GM23338 (cell line): Measurements from ENCODE around the gene SGK1. TPM values are rescaled to one million over a fixed set of nuclear protein-coding genes. Genes with fewer than 3 reads are reported as not detected.

Experiments
- ATAC-seq: fragments of 200-7000 bp; cut with Tn5 transposase; 3 replicates; pipeline ENCODE4 v1.9.1; 2020
- DNase-seq: peaks from one replicate; pipeline ENCODE4 v3.0.0-alpha.2; 2015; ENCODE audit warnings: low spot score
- H2AFZ ChIP-seq: fragments of 200-600 bp; sonication (generic); 2 replicates; pipeline ENCODE4 v1.8.0; 2016; ENCODE audit warnings: antibody characterized with exemption, mild to moderate bottlenecking, moderate library complexity
- H3F3A ChIP-seq: fragments of 200-600 bp; sonication (generic); replicated peaks from 2 replicates; pipeline ENCODE4 v1.8.0; 2017; ENCODE audit warnings: antibody characterized with exemption, mixed run types, low read depth
- H3K27ac ChIP-seq: fragments of 200-600 bp; sonication (generic); 2 replicates; pipeline ENCODE4 v1.6.1; 2016; ENCODE audit warnings: low read depth
- H3K27me3 ChIP-seq: fragments of 200-600 bp; sonication (generic); 2 replicates; pipeline ENCODE4 v1.8.0; 2016; ENCODE audit warnings: mild to moderate bottlenecking, mixed run types, moderate library complexity; ENCODE audit not compliant: insufficient read depth
- H3K36me3 ChIP-seq: fragments of 200-600 bp; sonication (generic); 2 replicates; pipeline ENCODE4 v1.8.0; 2016; ENCODE audit warnings: mild to moderate bottlenecking; ENCODE audit not compliant: insufficient read depth
- H3K4me1 ChIP-seq: fragments of 200-600 bp; sonication (generic); 2 replicates; pipeline ENCODE4 v1.8.0; 2016; ENCODE audit warnings: mild to moderate bottlenecking, moderate library complexity; ENCODE audit not compliant: insufficient read depth
- H3K4me2 ChIP-seq: fragments of 200-600 bp; sonication (generic); 2 replicates; pipeline ENCODE4 v1.7.1; 2017; ENCODE audit warnings: mixed run types
- H3K4me3 ChIP-seq: fragments of 200-600 bp; sonication (generic); 2 replicates; pipeline ENCODE4 v1.6.1; 2016; ENCODE audit warnings: mixed run types
- H3K79me2 ChIP-seq: fragments of 200-600 bp; sonication (generic); replicated peaks from 2 replicates; pipeline ENCODE4 v1.8.0; 2017; ENCODE audit warnings: mild to moderate bottlenecking; ENCODE audit not compliant: insufficient read depth
- H3K9me2 ChIP-seq: fragments of 200-600 bp; sonication (generic); 2 replicates; pipeline ENCODE4 v1.8.0; 2017; ENCODE audit not compliant: insufficient read depth
- H4K20me1 ChIP-seq: fragments of 200-600 bp; sonication (generic); replicated peaks from 2 replicates; pipeline ENCODE4 v1.8.0; 2017; ENCODE audit warnings: mild to moderate bottlenecking; ENCODE audit not compliant: insufficient read depth
- H3K27ac Mint-ChIP-seq: 2 replicates; pipeline ENCODE4 v1.8.0; 2020; ENCODE audit warnings: inconsistent platforms, mild to moderate bottlenecking, moderate library complexity, mixed read lengths
- H3K27me3 Mint-ChIP-seq: 3 replicates; pipeline ENCODE4 v1.8.0; 2022; ENCODE audit warnings: low read depth, mild to moderate bottlenecking, moderate library complexity, mixed read lengths, inconsistent platforms; ENCODE audit not compliant: insufficient read depth, poor library complexity
- H3K36me3 Mint-ChIP-seq: 3 replicates; pipeline ENCODE4 v1.8.0; 2021; ENCODE audit warnings: low read depth, mild to moderate bottlenecking, inconsistent platforms, moderate library complexity, mixed read lengths
- H3K4me1 Mint-ChIP-seq: 3 replicates; pipeline ENCODE4 v1.8.0; 2020; ENCODE audit warnings: mild to moderate bottlenecking, inconsistent platforms, mixed read lengths
- H3K4me3 Mint-ChIP-seq: 3 replicates; pipeline ENCODE4 v1.8.0; 2021; ENCODE audit warnings: moderate library complexity, mild to moderate bottlenecking, inconsistent platforms, mixed read lengths
- H3K9me3 Mint-ChIP-seq: 3 replicates; pipeline ENCODE4 v1.8.0; 2020; ENCODE audit warnings: moderate library complexity, mild to moderate bottlenecking, inconsistent platforms, mixed read lengths
- EZH2phosphoT487 ChIP-seq: fragments of 200-600 bp; sonication (generic); IDR thresholded peaks from one replicate; pipeline ENCODE4 v1.8.1; 2018; ENCODE audit warnings: antibody characterized with exemption; ENCODE audit not compliant: unreplicated experiment
- JUNB ChIP-seq: IDR thresholded peaks from one replicate; pipeline ENCODE4 v1.6.1; 2016; ENCODE audit warnings: antibody characterized with exemption; ENCODE audit not compliant: unreplicated experiment
- POLR2AphosphoS5 ChIP-seq: IDR thresholded peaks from 2 replicates; pipeline ENCODE4 v1.6.1; 2016; ENCODE audit warnings: antibody characterized with exemption, low read depth
- REST ChIP-seq: IDR thresholded peaks from one replicate; pipeline ENCODE4 v1.6.1; 2018; ENCODE audit warnings: antibody characterized with exemption; ENCODE audit not compliant: unreplicated experiment
- STAT1 ChIP-seq: IDR thresholded peaks from one replicate; pipeline ENCODE4 v1.6.1; 2016; ENCODE audit warnings: antibody characterized with exemption; ENCODE audit not compliant: unreplicated experiment
- ZNF331 ChIP-seq: fragments of 250-450 bp; sonication (Bioruptor Pico); IDR thresholded peaks from 2 replicates; pipeline ENCODE4 v1.5.0; 2020; ENCODE audit warnings: low read depth, mild to moderate bottlenecking, moderate library complexity
- polyA plus RNA-seq: library from polyadenylated mRNA; unstranded; fragments of >200 nt; fragmentation: Nextera tagmentation; extraction: Ambion mirVana; gene quantifications from 2 replicates; pipeline ENCODE4 v1.2.1, GENCODE V29; 2016
- total RNA-seq: library from RNA; depleted of rRNA; stranded (reverse); fragments of >200 nt; shearing (Covaris generic); gene quantifications from 2 replicates; pipeline ENCODE4 v1.2.3, GENCODE V29; 2014
- TF ChIP-seq, protein P1 (sequence below): IDR thresholded peaks from 2 replicates; pipeline ENCODE4 v1.6.1; 2016; ENCODE audit warnings: antibody characterized with exemption
- TF ChIP-seq, protein P2 (sequence below): fragments of 250-450 bp; sonication (Bioruptor Pico); IDR thresholded peaks from 2 replicates; pipeline ENCODE4 v1.5.0; 2020; ENCODE audit warnings: mild to moderate bottlenecking, moderate library complexity

The SGK1 gene
- total and polyA plus RNA-seq, 2 experiments from 2014 or later, result 16.3 to 37.2 TPM

GRCh38 chr6:134134654-134135053 lies 183.3 kb downstream of the SGK1 start (continued):
- TF ChIP-seq REST, result no peak
- TF ChIP-seq, protein P1, sequence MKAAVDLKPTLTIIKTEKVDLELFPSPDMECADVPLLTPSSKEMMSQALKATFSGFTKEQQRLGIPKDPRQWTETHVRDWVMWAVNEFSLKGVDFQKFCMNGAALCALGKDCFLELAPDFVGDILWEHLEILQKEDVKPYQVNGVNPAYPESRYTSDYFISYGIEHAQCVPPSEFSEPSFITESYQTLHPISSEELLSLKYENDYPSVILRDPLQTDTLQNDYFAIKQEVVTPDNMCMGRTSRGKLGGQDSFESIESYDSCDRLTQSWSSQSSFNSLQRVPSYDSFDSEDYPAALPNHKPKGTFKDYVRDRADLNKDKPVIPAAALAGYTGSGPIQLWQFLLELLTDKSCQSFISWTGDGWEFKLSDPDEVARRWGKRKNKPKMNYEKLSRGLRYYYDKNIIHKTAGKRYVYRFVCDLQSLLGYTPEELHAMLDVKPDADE, result no peak

- ATAC-seq (no peak), DNase-seq (no peak)
- no peaks in the 10 kb centered on the region for H3K79me2 ChIP-seq
- H2AFZ ChIP-seq, result no peak overlapping the region
- H3K27me3 ChIP-seq, result no peaks in the 10 kb centered on the region
- no peak overlapping the region for H3K4me2 ChIP-seq
- Mint-ChIP-seq H3K9me3 (peaks cover 3% of the 10 kb centered on the region; the same call in 2 of the 3 replicates), H3K27ac (no peak overlapping the region), H3K27me3 (no peaks in the 10 kb centered on the region), H3K4me1 (no peaks in the 10 kb centered on the region), H3K36me3 (peaks cover 3% of the 10 kb centered on the region; the same call in 1 of the 3 replicates), H3K4me3 (no peak overlapping the region)
- H3K36me3 ChIP-seq, result no peaks in the 10 kb centered on the region
- H3K9me2 ChIP-seq, result no peaks in the 10 kb centered on the region
- no peak overlapping the region for H3K4me3 ChIP-seq
- H4K20me1 ChIP-seq, result no peaks in the 10 kb centered on the region
- H3F3A ChIP-seq, result no peaks in the 10 kb centered on the region
- H3K27ac ChIP-seq, result no peak overlapping the region
- H3K4me1 ChIP-seq, result no peaks in the 10 kb centered on the region
- TF ChIP-seq, protein P2, sequence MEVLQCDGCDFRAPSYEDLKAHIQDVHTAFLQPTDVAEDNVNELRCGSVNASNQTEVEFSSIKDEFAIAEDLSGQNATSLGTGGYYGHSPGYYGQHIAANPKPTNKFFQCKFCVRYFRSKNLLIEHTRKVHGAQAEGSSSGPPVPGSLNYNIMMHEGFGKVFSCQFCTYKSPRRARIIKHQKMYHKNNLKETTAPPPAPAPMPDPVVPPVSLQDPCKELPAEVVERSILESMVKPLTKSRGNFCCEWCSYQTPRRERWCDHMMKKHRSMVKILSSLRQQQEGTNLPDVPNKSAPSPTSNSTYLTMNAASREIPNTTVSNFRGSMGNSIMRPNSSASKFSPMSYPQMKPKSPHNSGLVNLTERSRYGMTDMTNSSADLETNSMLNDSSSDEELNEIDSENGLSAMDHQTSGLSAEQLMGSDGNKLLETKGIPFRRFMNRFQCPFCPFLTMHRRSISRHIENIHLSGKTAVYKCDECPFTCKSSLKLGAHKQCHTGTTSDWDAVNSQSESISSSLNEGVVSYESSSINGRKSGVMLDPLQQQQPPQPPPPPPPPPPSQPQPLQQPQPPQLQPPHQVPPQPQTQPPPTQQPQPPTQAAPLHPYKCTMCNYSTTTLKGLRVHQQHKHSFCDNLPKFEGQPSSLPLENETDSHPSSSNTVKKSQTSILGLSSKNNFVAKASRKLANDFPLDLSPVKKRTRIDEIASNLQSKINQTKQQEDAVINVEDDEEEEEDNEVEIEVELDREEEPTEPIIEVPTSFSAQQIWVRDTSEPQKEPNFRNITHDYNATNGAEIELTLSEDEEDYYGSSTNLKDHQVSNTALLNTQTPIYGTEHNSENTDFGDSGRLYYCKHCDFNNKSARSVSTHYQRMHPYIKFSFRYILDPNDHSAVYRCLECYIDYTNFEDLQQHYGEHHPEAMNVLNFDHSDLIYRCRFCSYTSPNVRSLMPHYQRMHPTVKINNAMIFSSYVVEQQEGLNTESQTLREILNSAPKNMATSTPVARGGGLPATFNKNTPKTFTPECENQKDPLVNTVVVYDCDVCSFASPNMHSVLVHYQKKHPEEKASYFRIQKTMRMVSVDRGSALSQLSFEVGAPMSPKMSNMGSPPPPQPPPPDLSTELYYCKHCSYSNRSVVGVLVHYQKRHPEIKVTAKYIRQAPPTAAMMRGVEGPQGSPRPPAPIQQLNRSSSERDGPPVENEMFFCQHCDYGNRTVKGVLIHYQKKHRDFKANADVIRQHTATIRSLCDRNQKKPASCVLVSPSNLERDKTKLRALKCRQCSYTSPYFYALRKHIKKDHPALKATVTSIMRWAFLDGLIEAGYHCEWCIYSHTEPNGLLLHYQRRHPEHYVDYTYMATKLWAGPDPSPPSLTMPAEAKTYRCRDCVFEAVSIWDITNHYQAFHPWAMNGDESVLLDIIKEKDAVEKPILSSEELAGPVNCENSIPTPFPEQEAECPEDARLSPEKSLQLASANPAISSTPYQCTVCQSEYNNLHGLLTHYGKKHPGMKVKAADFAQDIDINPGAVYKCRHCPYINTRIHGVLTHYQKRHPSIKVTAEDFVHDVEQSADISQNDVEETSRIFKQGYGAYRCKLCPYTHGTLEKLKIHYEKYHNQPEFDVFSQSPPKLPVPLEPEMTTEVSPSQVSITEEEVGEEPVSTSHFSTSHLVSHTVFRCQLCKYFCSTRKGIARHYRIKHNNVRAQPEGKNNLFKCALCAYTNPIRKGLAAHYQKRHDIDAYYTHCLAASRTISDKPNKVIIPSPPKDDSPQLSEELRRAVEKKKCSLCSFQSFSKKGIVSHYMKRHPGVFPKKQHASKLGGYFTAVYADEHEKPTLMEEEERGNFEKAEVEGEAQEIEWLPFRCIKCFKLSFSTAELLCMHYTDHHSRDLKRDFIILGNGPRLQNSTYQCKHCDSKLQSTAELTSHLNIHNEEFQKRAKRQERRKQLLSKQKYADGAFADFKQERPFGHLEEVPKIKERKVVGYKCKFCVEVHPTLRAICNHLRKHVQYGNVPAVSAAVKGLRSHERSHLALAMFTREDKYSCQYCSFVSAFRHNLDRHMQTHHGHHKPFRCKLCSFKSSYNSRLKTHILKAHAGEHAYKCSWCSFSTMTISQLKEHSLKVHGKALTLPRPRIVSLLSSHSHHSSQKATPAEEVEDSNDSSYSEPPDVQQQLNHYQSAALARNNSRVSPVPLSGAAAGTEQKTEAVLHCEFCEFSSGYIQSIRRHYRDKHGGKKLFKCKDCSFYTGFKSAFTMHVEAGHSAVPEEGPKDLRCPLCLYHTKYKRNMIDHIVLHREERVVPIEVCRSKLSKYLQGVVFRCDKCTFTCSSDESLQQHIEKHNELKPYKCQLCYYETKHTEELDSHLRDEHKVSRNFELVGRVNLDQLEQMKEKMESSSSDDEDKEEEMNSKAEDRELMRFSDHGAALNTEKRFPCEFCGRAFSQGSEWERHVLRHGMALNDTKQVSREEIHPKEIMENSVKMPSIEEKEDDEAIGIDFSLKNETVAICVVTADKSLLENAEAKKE (CRISPR knock-in tag), result no peak
- TF ChIP-seq ZNF331 (CRISPR knock-in tag), result no peak
- TF ChIP-seq, protein P1, result no peak
- no peak for TF ChIP-seq EZH2phosphoT487
- TF ChIP-seq POLR2AphosphoS5, result no peak
- no peak for TF ChIP-seq REST
- TF ChIP-seq STAT1, result no peak
- TF ChIP-seq JUNB, result no peak
Measured at GRCh38 chr6:134132494-134133141, 185.3 kb downstream of the SGK1 start.
